Gastroesophageal sphincter (tissue), 3 donors: ENCODE data around the gene TMEM245.
"Not testable (repeated sequence)": the region's sequence is repeated elsewhere in the genome, so short reads cannot be mapped to it uniquely, and the experiment has no call there.

Source experiments
- CTCF ChIP-seq, 4 experiments: fragments of 200-600 bp in 2 of 4; fragments of 450-650 bp in 2 of 4; sonication (generic) in 1 of 4; IDR thresholded peaks; one replicate each; pipeline ENCODE4 v1.5.1; 2017 to 2019; ENCODE audit warnings: antibody characterized with exemption in 4 of 4, mild to moderate bottlenecking in 2 of 4, moderate library complexity in 2 of 4
- EP300 ChIP-seq: sonication (generic); formaldehyde crosslinking; IDR thresholded peaks from one replicate; pipeline ENCODE4 v1.6.1; 2017; ENCODE audit warnings: antibody characterized with exemption, mild to moderate bottlenecking
- POLR2A ChIP-seq, 2 donors: fragments of 450-650 bp; IDR thresholded peaks; one replicate each; pipeline ENCODE4 v1.6.1; 2017; ENCODE audit warnings: antibody characterized with exemption in 2 of 2, mild to moderate bottlenecking in 2 of 2, moderate library complexity in 1 of 2
- POLR2AphosphoS5 ChIP-seq: sonication (generic); formaldehyde crosslinking; IDR thresholded peaks from one replicate; pipeline ENCODE4 v1.6.1; 2017; ENCODE audit warnings: antibody characterized with exemption

DNA sequence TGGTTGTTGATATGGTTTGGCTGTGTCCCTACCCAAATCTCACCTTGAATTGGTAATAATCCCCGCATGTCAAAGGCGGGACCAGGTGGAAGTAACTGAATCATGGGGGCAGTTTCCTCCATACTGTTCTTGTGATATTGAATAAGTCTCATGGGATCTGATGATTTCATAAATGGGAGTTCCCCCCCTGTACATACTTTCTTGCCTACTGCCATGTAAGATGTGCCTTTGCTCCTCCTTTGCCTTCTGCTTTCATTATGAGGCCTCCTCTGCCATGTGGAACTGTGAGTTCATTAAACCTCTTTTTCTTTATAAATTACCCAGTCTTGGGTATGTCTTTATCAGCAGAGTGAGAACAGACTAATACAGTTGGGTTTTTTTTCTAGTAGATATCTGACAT lies 148.4 kb downstream of the TMEM245 start:
- TF ChIP-seq EP300; POLR2AphosphoS5; CTCF (IDR thresholded peaks at IDR 0.05); POLR2A (IDR thresholded peaks at IDR 0.05): not testable (repeated sequence)
